ENCODE data around the gene ZNF474.

Gene ZNF474

DNA sequence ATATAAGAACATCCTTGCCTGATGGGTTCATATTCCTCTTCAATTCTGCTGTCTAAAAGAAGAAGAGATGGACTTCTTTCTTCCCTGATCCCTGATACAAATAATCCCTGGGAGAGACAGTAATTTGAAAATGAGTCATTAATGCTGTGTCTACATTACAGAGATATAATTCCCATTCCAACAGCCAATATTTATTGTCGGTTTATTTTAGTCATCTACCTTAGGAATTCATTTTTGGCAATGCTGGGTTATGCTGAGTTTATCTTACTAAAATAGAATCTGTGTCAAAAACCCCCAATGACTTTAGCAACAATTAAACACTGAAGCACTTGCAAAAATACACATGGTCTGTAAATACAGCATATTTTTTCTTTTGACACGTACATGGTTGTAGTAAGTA lies 23.9 kb downstream of the ZNF474 start:
- H3K9me3 ChIP-seq = no peaks in the 10 kb centered on the region
- no peak overlapping the region for H3K9ac ChIP-seq
- no peaks in the 10 kb centered on the region for H3K36me3 ChIP-seq
- H3K4me3 ChIP-seq = no peak overlapping the region
- H3K4me2 ChIP-seq = no peak overlapping the region
- TF ChIP-seq Cebpa-rat (IDR thresholded peaks at IDR 0.05) = no peak
- H3K27ac ChIP-seq = no peak overlapping the region
- H3K27me3 ChIP-seq = no peaks in the 10 kb centered on the region
- H4K20me1 ChIP-seq = no peaks in the 10 kb centered on the region
- no peaks in the 10 kb centered on the region for H3K4me1 ChIP-seq

GRCh38 chr5:122153774-122154173 lies 24.4 kb downstream of the ZNF474 start:
- H3K9me3 ChIP-seq = no peaks in the 10 kb centered on the region
- H4K20me1 ChIP-seq = no peaks in the 10 kb centered on the region
- H3K36me3 ChIP-seq = no peaks in the 10 kb centered on the region
- no peak overlapping the region for H3K4me3 ChIP-seq
- no peak overlapping the region for H3K27ac ChIP-seq
- H3K4me2 ChIP-seq = no peak overlapping the region
- no peak for TF ChIP-seq Cebpa-rat (IDR thresholded peaks at IDR 0.05)
- H3K9ac ChIP-seq = no peak overlapping the region
- H3K4me1 ChIP-seq = no peaks in the 10 kb centered on the region
- no peaks in the 10 kb centered on the region for H3K27me3 ChIP-seq

DNA sequence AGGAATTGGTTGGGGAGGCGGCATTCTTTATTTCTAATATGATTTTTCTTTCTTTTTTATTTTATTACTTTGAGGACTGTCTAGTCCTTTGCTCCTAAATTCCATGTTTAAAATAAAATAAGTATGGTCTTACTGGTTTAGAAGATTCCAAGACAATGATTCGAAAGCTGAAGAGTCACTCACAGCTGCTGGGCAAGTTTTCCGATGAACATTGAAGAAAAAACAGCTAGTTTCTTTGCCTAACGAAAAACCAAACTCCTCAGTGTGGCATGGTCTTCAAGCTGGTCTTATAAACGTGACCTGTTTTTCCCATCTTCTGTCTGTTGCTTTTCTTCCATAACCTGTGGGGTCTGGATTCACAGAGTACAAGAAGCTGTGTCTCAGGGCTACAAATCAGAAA lies 25.1 kb downstream of the ZNF474 start:
- Histone ChIP-seq H3K9me3 (no peaks in the 10 kb centered on the region), H3K4me2 (no peak overlapping the region)
- TF ChIP-seq Cebpa-rat (IDR thresholded peaks at IDR 0.05) = no peak

DNA sequence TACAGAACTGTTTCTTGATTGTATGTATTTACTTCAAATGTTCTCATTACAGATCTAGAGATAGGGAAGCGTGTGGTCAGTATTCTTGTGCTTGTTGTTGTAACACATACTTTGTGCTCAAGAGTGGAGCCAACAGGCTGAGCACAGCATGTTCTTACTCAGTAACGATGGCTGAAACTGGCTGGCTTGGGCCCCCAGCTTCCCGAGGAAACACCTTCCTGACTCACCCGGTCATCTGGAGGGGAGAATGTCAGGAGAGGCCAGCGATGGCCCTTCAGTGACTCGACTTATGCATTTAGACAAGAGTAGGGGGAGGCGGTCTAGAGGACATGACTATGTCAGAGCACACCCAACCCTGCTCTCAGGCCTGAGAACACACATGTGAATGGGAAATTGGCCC lies 25.6 kb downstream of the ZNF474 start:
- Histone ChIP-seq H3K36me3 (no peaks in the 10 kb centered on the region), H3K4me2 (no peak overlapping the region), H3K4me1 (no peaks in the 10 kb centered on the region), H3K4me3 (no peak overlapping the region), H4K20me1 (no peaks in the 10 kb centered on the region), H3K27me3 (no peaks in the 10 kb centered on the region), H3K27ac (no peak overlapping the region), H3K9ac (no peak overlapping the region), H3K9me3 (no peaks in the 10 kb centered on the region)
- no peak for TF ChIP-seq Cebpa-rat (IDR thresholded peaks at IDR 0.05)

More for the DNA sequence above, 25.1 kb downstream of the ZNF474 start:
- Histone ChIP-seq H3K4me3 (no peak overlapping the region), H3K36me3 (no peaks in the 10 kb centered on the region), H4K20me1 (no peaks in the 10 kb centered on the region), H3K27ac (no peak overlapping the region), H3K9ac (no peak overlapping the region), H3K27me3 (no peaks in the 10 kb centered on the region), H3K4me1 (no peaks in the 10 kb centered on the region)

DNA sequence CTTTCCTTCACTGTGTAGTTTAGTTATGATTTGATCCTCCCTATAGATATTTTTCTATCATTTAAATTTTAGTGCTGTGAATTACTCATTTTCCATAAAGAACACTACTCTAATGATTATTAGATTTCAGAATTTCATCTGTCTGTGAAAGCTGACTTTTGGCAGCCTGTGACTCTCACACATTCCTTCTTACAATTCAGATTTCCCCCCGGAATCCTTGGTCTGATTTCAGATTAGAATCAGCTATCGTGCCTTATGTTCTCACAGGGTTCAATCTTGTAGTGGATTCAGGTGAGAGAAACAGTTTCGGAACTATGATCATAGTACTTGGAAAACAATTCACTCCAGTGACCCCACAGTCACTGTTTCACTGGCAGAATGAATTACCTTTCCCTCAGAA lies 26.2 kb downstream of the ZNF474 start:
- Histone ChIP-seq H3K4me3 (no peak overlapping the region), H3K36me3 (no peaks in the 10 kb centered on the region), H3K27me3 (no peaks in the 10 kb centered on the region), H3K4me2 (no peak overlapping the region), H3K4me1 (no peaks in the 10 kb centered on the region), H3K9ac (no peak overlapping the region), H3K9me3 (no peaks in the 10 kb centered on the region), H4K20me1 (no peaks in the 10 kb centered on the region), H3K27ac (no peak overlapping the region)
- no peak for TF ChIP-seq Cebpa-rat (IDR thresholded peaks at IDR 0.05)

GRCh38 chr5:122156724-122157325 lies 27.5 kb downstream of the ZNF474 start:
- Histone ChIP-seq H3K36me3 (no peaks in the 10 kb centered on the region), H3K27me3 (no peaks in the 10 kb centered on the region), H3K4me1 (no peaks in the 10 kb centered on the region), H4K20me1 (no peaks in the 10 kb centered on the region), H3K4me2 (no peak overlapping the region), H3K9ac (no peak overlapping the region), H3K4me3 (no peak overlapping the region), H3K27ac (no peak overlapping the region), H3K9me3 (no peaks in the 10 kb centered on the region)
- TF ChIP-seq Cebpa-rat (IDR thresholded peaks at IDR 0.05) = no peak

GRCh38 chr5:122162100-122162638 lies 32.8 kb downstream of the ZNF474 start:
- Histone ChIP-seq H3K9ac (no peak overlapping the region), H3K4me1 (no peaks in the 10 kb centered on the region), H4K20me1 (no peaks in the 10 kb centered on the region), H3K27ac (no peak overlapping the region), H3K36me3 (no peaks in the 10 kb centered on the region), H3K4me2 (no peak overlapping the region), H3K27me3 (no peaks in the 10 kb centered on the region), H3K9me3 (no peaks in the 10 kb centered on the region), H3K4me3 (no peak overlapping the region)
- TF ChIP-seq Cebpa-rat (IDR thresholded peaks at IDR 0.05) = no peak

GRCh38 chr5:122163121-122164069 lies 34.0 kb downstream of the ZNF474 start:
- Histone ChIP-seq H3K4me2 (no peak overlapping the region), H3K4me3 (no peak overlapping the region), H3K27ac (no peak overlapping the region)

DNA sequence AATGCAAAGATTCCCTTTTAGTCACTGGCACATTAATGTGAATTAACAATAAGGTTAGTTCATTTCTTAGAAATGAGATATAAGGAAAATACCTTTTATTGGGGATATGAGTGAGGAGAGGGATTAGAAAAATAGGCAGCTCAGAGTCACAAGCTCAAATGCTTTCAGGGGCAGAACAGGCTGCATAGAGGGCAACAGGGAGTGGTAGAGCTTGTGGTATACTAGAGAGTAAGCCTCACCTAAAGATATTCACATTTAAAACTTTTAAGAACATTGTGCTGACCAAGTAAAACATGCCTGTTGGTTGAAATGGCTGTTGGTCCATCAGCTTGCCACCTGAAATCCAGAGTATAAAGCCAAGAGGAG lies 34.7 kb downstream of the ZNF474 start:
- Histone ChIP-seq H3K4me1 (no peaks in the 10 kb centered on the region), H3K4me2 (no peak overlapping the region), H3K27me3 (no peaks in the 10 kb centered on the region), H3K9me3 (no peaks in the 10 kb centered on the region), H4K20me1 (no peaks in the 10 kb centered on the region), H3K4me3 (no peak overlapping the region), H3K36me3 (no peaks in the 10 kb centered on the region), H3K9ac (no peak overlapping the region), H3K27ac (no peak overlapping the region)
- no peak for TF ChIP-seq Cebpa-rat (IDR thresholded peaks at IDR 0.05)

More at GRCh38 chr5:122163121-122164069, 34.0 kb downstream of the ZNF474 start:
- Histone ChIP-seq H3K9ac (no peak overlapping the region), H3K9me3 (no peaks in the 10 kb centered on the region), H3K4me1 (no peaks in the 10 kb centered on the region), H4K20me1 (no peaks in the 10 kb centered on the region), H3K36me3 (no peaks in the 10 kb centered on the region), H3K27me3 (no peaks in the 10 kb centered on the region)
- no peak for TF ChIP-seq Cebpa-rat (IDR thresholded peaks at IDR 0.05)
